ENCODE results near the gene ZNF254. TPM values are rescaled to one million over a fixed set of nuclear protein-coding genes. Genes with fewer than 3 reads are reported as not detected.
"Not testable (repeated sequence)": the region's sequence is repeated elsewhere in the genome, so short reads cannot be mapped to it uniquely, and the experiment has no call there.

Gene ZNF254
- total RNA-seq, 2 donors from 2014 or later: 12.9 to 31.0 TPM

GRCh38 chr19:24098359-24098758, 11.4 kb downstream of the ZNF254 start:
- no peak for DNase-seq (ENCODE audit: low spot score)
- H3K36me3 ChIP-seq: no peaks in the 10 kb centered on the region
- ATAC-seq (ENCODE audit: insufficient number of reproducible peaks, low FRiP score, low read depth): no peak
- H3K4me1 ChIP-seq (ENCODE audit: control insufficient read depth in 1 of 2, low read depth in 2 of 2): peaks cover 5 to 9% of the 10 kb centered on the region in 2 donors
- no peaks in the 10 kb centered on the region for H3K9me3 ChIP-seq
- H3K27me3 ChIP-seq (replicated peaks; ENCODE audit: insufficient read depth): no peaks in the 10 kb centered on the region
- no peak for TF ChIP-seq CTCF (IDR thresholded peaks at IDR 0.05)
- no peak overlapping the region for H3K4me3 ChIP-seq
- no peak overlapping the region for H3K27ac ChIP-seq

- DNase-seq (ENCODE audit: low spot score) (no peak), ATAC-seq (ENCODE audit: insufficient number of reproducible peaks, low FRiP score, low read depth) (no peak)
- TF ChIP-seq CTCF (IDR thresholded peaks at IDR 0.05): no peak
- H3K27ac ChIP-seq: no peak overlapping the region
- no peak overlapping the region for H3K4me3 ChIP-seq
- H3K4me1 ChIP-seq (ENCODE audit: control insufficient read depth in 1 of 2, low read depth in 2 of 2): peaks cover 0 to 9% of the 10 kb centered on the region in 2 donors
- H3K36me3 ChIP-seq: no peaks in the 10 kb centered on the region
- no peaks in the 10 kb centered on the region for H3K9me3 ChIP-seq
- H3K27me3 ChIP-seq (replicated peaks; ENCODE audit: insufficient read depth): no peaks in the 10 kb centered on the region
Measured at GRCh38 chr19:24099829-24100228, 12.8 kb downstream of the ZNF254 start.

DNA sequence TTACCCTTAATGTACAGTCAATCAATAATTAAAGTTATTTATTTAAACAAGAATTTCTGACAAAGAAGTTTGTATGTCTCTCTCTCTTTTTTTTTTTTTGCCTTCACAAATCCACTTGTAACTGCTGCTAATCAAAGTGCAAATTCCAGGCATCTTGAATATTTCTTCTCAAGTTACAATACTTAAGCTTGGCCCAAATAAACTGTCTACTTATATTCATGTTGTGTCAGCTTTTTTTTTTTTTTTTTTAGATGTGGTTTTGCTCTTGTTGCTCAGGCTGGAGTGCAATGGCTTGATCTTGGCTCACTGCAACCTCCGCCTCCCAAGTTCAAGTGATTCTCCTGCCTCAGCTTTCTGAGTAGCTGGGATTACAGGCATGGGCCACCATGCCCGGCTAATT, 13.6 kb downstream of the ZNF254 start:
- H3K36me3 ChIP-seq; H3K4me1 ChIP-seq (ENCODE audit: control insufficient read depth in 1 of 2, low read depth in 2 of 2); H3K27ac ChIP-seq; H3K27me3 ChIP-seq (replicated peaks; ENCODE audit: insufficient read depth); ATAC-seq (ENCODE audit: insufficient number of reproducible peaks, low FRiP score, low read depth); DNase-seq (ENCODE audit: low spot score); H3K4me3 ChIP-seq; H3K9me3 ChIP-seq: not testable (repeated sequence)

DNA sequence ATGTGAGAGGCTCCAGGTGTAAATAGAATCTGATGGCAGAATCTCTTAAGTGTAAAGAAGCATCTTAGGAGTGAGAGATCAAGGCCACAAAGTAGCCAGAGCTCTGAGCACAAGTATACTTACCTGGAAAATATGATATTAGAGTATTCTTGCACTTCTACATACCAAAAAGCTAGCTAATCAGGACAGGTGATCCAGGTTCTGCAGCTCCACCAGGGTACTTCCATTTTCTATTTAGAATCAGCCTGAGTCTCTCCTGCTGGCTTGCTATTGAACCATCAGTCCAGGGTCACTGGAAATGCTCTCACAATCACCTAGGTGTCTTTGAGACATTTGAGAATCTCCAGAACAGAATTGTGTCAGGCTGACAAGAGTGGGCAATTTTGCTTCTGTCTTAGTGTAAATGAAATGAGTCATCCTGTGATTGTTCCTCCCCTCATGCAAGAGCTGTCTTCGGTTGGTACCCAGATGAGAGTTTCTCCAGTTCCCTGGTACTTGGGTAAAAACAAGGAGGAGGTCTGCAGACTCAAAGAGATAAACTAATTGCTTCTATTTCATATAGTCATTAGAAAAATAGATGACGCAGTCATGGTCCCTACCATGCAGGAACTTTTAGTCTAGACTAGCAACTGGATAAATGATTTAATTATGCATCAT, 14.6 kb downstream of the ZNF254 start:
- Histone ChIP-seq H3K27ac (no peak overlapping the region), H3K9me3 (no peaks in the 10 kb centered on the region), H3K27me3 (replicated peaks; ENCODE audit: insufficient read depth) (no peaks in the 10 kb centered on the region), H3K36me3 (peaks cover 6% of the 10 kb centered on the region), H3K4me1 (ENCODE audit: control insufficient read depth in 1 of 2, low read depth in 2 of 2) (peaks cover 0 to 9% of the 10 kb centered on the region in 2 donors), H3K4me3 (no peak overlapping the region)
- ATAC-seq (ENCODE audit: insufficient number of reproducible peaks, low FRiP score, low read depth): no peak
- no peak for TF ChIP-seq CTCF (IDR thresholded peaks at IDR 0.05)
- no peak for DNase-seq (ENCODE audit: low spot score)

GRCh38 chr19:24127601-24128000, 40.6 kb downstream of the ZNF254 start:
- H3K4me1 ChIP-seq (ENCODE audit: control insufficient read depth in 1 of 2, low read depth in 2 of 2): no peaks in the 10 kb centered on the region
- H3K27ac ChIP-seq: no peak overlapping the region
- H3K36me3 ChIP-seq: peaks cover 37% of the 10 kb centered on the region
- DNase-seq (ENCODE audit: low spot score) (no peak), ATAC-seq (ENCODE audit: insufficient number of reproducible peaks, low FRiP score, low read depth) (no peak)
- no peak for TF ChIP-seq CTCF (IDR thresholded peaks at IDR 0.05)
- H3K4me3 ChIP-seq: peak overlapping the region; percentile 0
- peaks cover 93% of the 10 kb centered on the region for H3K9me3 ChIP-seq
- H3K27me3 ChIP-seq (replicated peaks; ENCODE audit: insufficient read depth): no peaks in the 10 kb centered on the region

DNA sequence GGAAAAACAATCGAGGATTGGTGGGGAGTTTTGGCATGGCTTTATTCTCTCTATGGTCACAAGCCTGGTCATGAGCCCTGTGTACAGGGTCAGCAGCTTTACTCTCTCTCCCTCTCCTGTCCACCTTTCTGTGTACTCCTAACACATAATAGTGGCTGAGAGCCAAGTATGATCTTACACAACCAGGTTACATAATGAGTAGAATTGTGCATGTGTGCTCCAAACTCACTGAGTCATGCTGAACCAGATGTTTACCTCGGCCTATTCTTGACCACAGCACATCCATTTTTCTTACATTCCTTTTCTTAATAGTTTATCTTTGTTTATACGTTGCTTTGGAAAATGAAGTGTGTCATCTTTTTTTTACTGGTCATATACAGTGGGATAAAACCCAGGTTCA, 53.1 kb downstream of the ZNF254 start:
- peaks cover 30% of the 10 kb centered on the region for H3K36me3 ChIP-seq
- DNase-seq (ENCODE audit: low spot score) (no peak), ATAC-seq (ENCODE audit: insufficient number of reproducible peaks, low FRiP score, low read depth) (no peak)

More for the DNA sequence above, 53.1 kb downstream of the ZNF254 start:
- Histone ChIP-seq H3K27ac (no peak overlapping the region), H3K4me3 (no peak overlapping the region), H3K9me3 (peaks cover 93% of the 10 kb centered on the region), H3K27me3 (replicated peaks; ENCODE audit: insufficient read depth) (no peaks in the 10 kb centered on the region), H3K4me1 (ENCODE audit: control insufficient read depth in 1 of 2, low read depth in 2 of 2) (no peaks in the 10 kb centered on the region)
- no peak for TF ChIP-seq CTCF (IDR thresholded peaks at IDR 0.05)

Measured in thoracic aorta (tissue), 2 donors.